Measurements from ENCODE around the gene CCDC33. TPM values are rescaled to one million over a fixed set of nuclear protein-coding genes. Genes with fewer than 3 reads are reported as not detected.
A peak's percentile ranks its signal among the peaks of the same experiment; 100 is the strongest.

CCDC33 gene
- total RNA-seq, 1 donor from 2014 or later, result 4.2 TPM

GRCh38 chr15:74302821-74303359 is 66.8 kb downstream of the CCDC33 start:
- TF ChIP-seq, protein P1, sequence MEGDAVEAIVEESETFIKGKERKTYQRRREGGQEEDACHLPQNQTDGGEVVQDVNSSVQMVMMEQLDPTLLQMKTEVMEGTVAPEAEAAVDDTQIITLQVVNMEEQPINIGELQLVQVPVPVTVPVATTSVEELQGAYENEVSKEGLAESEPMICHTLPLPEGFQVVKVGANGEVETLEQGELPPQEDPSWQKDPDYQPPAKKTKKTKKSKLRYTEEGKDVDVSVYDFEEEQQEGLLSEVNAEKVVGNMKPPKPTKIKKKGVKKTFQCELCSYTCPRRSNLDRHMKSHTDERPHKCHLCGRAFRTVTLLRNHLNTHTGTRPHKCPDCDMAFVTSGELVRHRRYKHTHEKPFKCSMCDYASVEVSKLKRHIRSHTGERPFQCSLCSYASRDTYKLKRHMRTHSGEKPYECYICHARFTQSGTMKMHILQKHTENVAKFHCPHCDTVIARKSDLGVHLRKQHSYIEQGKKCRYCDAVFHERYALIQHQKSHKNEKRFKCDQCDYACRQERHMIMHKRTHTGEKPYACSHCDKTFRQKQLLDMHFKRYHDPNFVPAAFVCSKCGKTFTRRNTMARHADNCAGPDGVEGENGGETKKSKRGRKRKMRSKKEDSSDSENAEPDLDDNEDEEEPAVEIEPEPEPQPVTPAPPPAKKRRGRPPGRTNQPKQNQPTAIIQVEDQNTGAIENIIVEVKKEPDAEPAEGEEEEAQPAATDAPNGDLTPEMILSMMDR (IDR thresholded peaks at IDR 0.05; ENCODE audit: unreplicated experiment), result peak; percentile 69
- Mint-ChIP-seq H3K9me3 (no peaks in the 10 kb centered on the region), H3K4me1 (peaks cover 57% of the 10 kb centered on the region), H3K4me3 (no peak overlapping the region), H3K27me3 (ENCODE audit: low read depth) (peaks cover 66% of the 10 kb centered on the region), H3K36me3 (no peaks in the 10 kb centered on the region), H3K27ac (no peak overlapping the region)
- peak; percentile 50 to 71 for DNase-seq (ENCODE audit: low spot score in 2 of 2, unreplicated experiment in 2 of 2)

GRCh38 chr15:74303741-74304309 is 67.7 kb downstream of the CCDC33 start:
- H3K36me3 Mint-ChIP-seq, result no peaks in the 10 kb centered on the region
- H3K27ac Mint-ChIP-seq, result peak overlapping the region; percentile 4
- H3K9me3 Mint-ChIP-seq, result no peaks in the 10 kb centered on the region
- H3K4me3 Mint-ChIP-seq, result no peak overlapping the region
- peaks cover 60% of the 10 kb centered on the region for H3K27me3 Mint-ChIP-seq (ENCODE audit: low read depth)
- DNase-seq (ENCODE audit: low spot score in 2 of 2, unreplicated experiment in 2 of 2), result no peak
- TF ChIP-seq, protein P1 (IDR thresholded peaks at IDR 0.05; ENCODE audit: unreplicated experiment), result no peak
- H3K4me1 Mint-ChIP-seq, result peaks cover 66% of the 10 kb centered on the region

GRCh38 chr15:74304431-74304830 is 68.3 kb downstream of the CCDC33 start:
- Mint-ChIP-seq H3K9me3 (no peaks in the 10 kb centered on the region), H3K4me1 (peaks cover 70% of the 10 kb centered on the region), H3K27ac (no peak overlapping the region), H3K27me3 (ENCODE audit: low read depth) (peaks cover 56% of the 10 kb centered on the region), H3K4me3 (no peak overlapping the region), H3K36me3 (no peaks in the 10 kb centered on the region)
- TF ChIP-seq, protein P1 (IDR thresholded peaks at IDR 0.05; ENCODE audit: unreplicated experiment), result no peak
- DNase-seq (ENCODE audit: low spot score in 2 of 2, unreplicated experiment in 2 of 2), result no peak

DNA sequence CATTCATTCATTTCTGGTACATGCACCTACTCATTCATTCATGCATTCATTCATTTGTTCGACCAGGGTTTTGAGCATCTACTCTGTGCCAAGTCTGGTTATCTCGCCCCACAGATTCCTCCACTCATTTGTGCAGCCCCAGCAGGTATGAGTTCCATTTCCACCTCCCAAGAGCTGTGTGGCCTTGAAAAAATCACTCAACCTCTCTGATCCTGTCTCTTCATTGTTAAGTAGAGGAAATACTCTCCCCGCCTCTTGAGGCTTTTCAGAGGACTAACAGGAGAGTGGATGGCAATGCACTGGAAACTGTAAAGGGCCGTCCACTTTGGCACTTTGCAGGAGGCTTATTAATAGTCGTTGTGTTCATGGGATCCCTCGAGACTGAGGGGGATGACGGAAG is 69.6 kb downstream of the CCDC33 start:
- Mint-ChIP-seq H3K4me1 (peaks cover 72% of the 10 kb centered on the region), H3K36me3 (no peaks in the 10 kb centered on the region), H3K27ac (no peak overlapping the region), H3K9me3 (no peaks in the 10 kb centered on the region), H3K27me3 (ENCODE audit: low read depth) (peaks cover 47% of the 10 kb centered on the region), H3K4me3 (no peak overlapping the region)
- TF ChIP-seq, protein P1 (IDR thresholded peaks at IDR 0.05; ENCODE audit: unreplicated experiment), result no peak
- no peak for DNase-seq (ENCODE audit: low spot score in 2 of 2, unreplicated experiment in 2 of 2)

DNA sequence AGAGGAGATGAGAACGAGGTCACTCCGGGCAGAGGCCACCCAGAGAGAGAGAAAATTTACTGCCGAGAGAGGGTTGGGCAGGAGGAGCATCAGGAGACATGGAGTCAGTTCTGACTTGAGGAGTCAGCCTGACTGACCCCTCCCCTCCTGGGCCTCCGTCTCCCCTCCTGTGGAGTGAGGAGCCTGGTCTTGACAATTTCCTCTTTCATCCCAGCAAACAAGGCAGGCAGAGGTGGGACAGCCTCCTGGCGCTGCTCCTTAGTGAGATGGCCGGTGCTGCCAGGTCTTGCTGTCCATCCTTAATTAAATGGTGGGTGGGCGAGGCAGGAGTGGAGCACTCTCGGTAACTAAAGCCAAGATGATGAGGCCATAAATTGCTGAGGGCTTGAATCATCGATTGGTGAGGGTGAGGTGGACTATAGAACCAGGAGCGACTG is 70.7 kb downstream of the CCDC33 start:
- Mint-ChIP-seq H3K27me3 (ENCODE audit: low read depth) (peaks cover 39% of the 10 kb centered on the region), H3K36me3 (no peaks in the 10 kb centered on the region), H3K9me3 (no peaks in the 10 kb centered on the region), H3K4me3 (no peak overlapping the region), H3K4me1 (peaks cover 65% of the 10 kb centered on the region), H3K27ac (no peak overlapping the region)
- no peak for DNase-seq (ENCODE audit: low spot score in 2 of 2, unreplicated experiment in 2 of 2)
- TF ChIP-seq, protein P1 (IDR thresholded peaks at IDR 0.05; ENCODE audit: unreplicated experiment), result no peak

Data from mesothelial cell of epicardium (in vitro differentiated cells).